T-helper 2 cell treated with Interferon-gamma antibody and Interleukin-4, amounts not matched to agents 100 ng/mL and 5 ng/mL, for 36 hours (primary cell): ENCODE data around the gene BTG4. TPM values are rescaled to one million over a fixed set of nuclear protein-coding genes. Genes with fewer than 3 reads are reported as not detected.

Source experiments
- total RNA-seq: library from RNA; stranded (reverse); gene quantifications from 2 replicates; pipeline ENCODE4 v1.2.3, GENCODE V29; 2022

BTG4 gene
- total RNA-seq, 1 donor from 2014 or later = not detected

Other genes starting within 250 kb of the BTG4 start
- gene POU2AF3, start 213.8 kb downstream of the BTG4 start, total RNA-seq = not detected in 2 replicates
- gene POU2AF1, start 133.1 kb downstream of the BTG4 start, total RNA-seq = 2.6 and 3.3 TPM in 2 replicates
- not detected in 2 replicates for gene HOATZ, start 2.4 kb upstream of the BTG4 start, total RNA-seq
- 1.1 and 1.3 TPM in 2 replicates for gene LAYN, start 28.3 kb upstream of the BTG4 start, total RNA-seq
- gene SIK2, start 90.1 kb upstream of the BTG4 start, total RNA-seq = 7.0 and 7.3 TPM in 2 replicates